Central memory CD4-positive, alpha-beta T cell (primary cell): Measurements from ENCODE around the gene C10orf95.
"Not testable (repeated sequence)": the region's sequence is repeated elsewhere in the genome, so short reads cannot be mapped to it uniquely, and the experiment has no call there.

Experiments
- DNase-seq: peaks from one replicate; pipeline ENCODE4 v3.0.0; 2022

The C10orf95 gene

DNA sequence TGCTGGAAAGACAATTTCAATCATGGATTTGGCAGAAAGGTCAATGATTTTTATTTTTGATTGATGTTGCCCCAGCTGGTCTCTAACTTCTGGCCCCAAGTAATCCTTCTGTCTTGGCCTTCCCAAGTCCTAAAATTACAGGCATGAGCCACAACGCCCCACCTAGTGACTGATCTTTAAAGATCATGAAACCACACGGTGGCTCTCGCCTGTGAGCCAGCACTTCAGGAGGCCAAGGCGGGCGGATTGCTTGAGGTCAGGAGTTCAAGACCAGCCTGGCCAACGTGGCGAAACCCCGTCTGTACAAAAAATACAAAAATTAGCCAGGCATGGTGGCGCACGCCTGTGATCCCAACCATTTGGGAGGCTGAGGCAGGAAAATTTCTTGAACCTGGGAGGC is 12.6 kb upstream of the C10orf95 start:
- no peak for DNase-seq

DNA sequence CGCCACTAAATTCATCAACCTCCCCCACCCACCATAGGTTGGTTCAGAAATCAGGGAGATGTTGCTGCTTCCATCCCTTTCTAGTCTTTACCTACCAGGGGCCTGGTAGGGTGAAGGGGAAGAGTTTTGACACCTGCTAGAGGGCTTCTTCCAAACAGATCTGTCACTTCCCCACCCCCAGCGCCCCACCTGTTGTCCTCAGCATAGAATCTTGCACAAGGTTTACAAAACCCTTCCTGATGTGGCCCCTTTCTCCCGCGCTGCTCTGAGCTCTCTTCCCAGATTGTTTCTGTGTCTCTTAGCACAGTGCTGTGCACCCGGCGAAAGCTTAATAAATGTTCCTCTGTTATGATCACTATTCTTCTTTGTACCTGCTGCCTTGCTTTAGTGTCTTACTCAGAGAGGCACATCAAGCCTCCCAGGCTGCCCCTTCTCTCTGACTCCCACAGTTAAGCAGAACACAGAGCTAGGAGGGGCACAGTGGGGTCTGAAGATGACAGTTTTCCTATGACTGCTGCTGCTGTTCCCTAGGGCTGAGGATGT is 11.2 kb upstream of the C10orf95 start:
- no peak for DNase-seq

GRCh38 chr10:102461187-102462054 is 10.1 kb upstream of the C10orf95 start:
- DNase-seq = peak; percentile 90

DNA sequence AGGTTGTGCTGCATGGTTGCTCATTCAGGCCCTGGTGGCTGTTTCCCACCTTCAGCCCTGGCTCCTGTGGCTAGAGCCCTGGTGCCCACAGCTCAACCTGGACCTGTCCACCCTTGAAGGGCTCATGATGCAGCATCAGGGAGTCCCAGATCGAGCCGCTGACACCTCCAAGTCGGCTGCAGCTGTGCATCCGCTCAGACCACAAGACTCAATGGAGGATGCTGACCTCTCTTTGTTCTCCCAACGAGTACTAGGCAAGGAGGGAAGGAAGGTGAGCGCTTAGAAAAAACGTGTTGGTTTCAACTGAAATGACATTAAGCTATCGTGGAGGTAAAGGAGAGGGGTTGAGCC is 9.5 kb upstream of the C10orf95 start:
- no peak for DNase-seq

GRCh38 chr10:102458656-102459055 is 7.3 kb upstream of the C10orf95 start:
- no peak for DNase-seq

GRCh38 chr10:102457591-102458150 is 6.3 kb upstream of the C10orf95 start:
- no peak for DNase-seq

- DNase-seq = no peak
Measured at GRCh38 chr10:102455893-102456471, 4.6 kb upstream of the C10orf95 start.

- DNase-seq = not testable (repeated sequence)
Measured at GRCh38 chr10:102454662-102455487, 3.5 kb upstream of the C10orf95 start.

DNA sequence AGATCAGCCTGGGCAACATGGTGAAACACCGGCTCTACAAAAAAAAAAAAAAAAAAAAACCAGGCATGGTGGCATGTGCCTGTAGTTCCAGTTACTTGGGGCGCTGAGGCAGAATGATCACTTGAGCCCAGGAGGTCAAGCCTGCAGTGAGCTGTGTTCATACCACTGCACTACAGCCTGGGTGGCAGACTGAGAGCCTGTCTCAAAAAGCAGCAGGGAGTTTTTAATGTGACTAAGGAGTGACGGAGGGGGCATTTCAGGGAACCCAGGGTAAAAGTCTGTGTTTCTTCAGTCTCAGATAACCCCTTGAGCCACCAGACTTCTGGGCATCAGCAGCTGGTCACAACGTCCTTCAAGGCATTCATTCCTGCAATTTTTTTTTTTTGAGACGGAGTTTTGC is 2.2 kb upstream of the C10orf95 start:
- no peak for DNase-seq

- DNase-seq = no peak
Measured at GRCh38 chr10:102452672-102453340, 1.5 kb upstream of the C10orf95 start.

DNA sequence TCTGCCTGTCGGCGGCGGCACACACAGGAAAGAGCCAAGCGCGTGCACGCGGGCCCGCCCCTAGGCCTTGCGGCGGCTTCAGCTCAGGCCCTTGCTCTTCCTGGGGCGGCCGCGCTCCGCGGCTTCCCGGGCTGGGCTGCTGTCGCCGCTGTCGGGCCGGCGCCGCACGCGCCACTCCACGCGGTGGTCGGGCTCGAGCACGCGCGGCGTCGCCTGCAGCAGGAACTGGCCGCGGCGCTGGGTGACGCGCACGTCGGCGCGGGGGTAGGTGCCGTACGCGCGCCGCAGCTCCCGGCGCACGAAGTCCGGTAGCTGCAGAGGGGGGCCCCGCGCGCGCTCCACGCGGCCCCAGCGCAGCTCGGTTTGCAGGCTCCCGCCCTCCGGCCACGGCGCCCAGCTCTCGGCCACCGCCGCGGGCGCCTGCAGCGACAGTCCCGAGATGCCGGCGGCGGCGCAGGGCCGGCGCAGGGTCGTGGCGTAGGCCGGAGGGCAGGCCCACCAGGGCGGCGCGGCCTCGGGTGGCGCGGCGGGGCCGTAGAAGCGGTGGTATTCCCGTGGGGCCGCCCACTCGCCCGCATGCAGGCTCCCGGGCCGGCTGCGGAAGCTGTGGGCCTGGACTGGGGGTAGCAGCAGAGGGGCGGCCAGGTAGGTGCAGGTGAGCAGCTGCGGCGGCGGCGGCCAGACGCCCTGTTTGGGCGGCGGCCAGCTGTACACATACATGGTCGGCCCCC is 804 bp downstream of the C10orf95 start:
- peak; percentile 94 for DNase-seq

DNA sequence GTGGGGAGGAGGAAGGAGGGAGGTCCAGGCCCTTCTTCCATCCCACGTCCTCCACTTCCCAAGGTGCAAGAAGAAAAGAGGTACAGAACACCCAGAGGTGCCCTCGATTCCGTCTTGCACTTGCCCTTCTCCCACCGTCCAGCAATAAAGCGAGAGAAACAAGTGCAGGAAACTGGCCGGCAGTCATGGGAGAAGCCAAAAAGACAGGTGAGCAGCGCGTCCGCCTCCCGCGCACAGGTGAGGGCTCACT is 1.3 kb downstream of the C10orf95 start:
- DNase-seq = no peak

- peak; percentile 83 for DNase-seq
Measured at GRCh38 chr10:102449321-102450123, 1.8 kb downstream of the C10orf95 start.

- DNase-seq = no peak
Measured at GRCh38 chr10:102444851-102445250, 6.5 kb downstream of the C10orf95 start.

GRCh38 chr10:102438374-102438773 is 13.0 kb downstream of the C10orf95 start:
- DNase-seq = no peak

DNA sequence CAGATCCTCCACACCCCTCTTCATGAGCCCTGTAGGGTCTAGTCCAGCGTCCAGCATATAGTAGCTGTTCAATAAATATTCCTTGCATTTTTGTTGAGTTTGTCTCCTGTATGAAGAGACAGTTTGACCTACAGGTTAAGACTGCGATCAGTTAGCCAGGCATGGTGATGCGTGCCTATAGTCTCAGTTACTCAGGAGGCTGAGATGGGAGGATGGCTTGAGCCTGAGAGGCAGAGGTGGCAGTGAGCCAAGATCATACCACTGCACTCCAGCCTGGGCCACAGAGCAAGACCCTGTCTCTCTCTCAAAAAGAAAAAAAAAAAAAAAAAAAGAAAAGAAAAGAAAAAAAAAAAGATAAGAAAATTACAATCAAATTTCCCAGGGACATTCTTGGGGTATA is 13.8 kb downstream of the C10orf95 start:
- DNase-seq = no peak

GRCh38 chr10:102436312-102436711 is 15.0 kb downstream of the C10orf95 start:
- DNase-seq = no peak

DNA sequence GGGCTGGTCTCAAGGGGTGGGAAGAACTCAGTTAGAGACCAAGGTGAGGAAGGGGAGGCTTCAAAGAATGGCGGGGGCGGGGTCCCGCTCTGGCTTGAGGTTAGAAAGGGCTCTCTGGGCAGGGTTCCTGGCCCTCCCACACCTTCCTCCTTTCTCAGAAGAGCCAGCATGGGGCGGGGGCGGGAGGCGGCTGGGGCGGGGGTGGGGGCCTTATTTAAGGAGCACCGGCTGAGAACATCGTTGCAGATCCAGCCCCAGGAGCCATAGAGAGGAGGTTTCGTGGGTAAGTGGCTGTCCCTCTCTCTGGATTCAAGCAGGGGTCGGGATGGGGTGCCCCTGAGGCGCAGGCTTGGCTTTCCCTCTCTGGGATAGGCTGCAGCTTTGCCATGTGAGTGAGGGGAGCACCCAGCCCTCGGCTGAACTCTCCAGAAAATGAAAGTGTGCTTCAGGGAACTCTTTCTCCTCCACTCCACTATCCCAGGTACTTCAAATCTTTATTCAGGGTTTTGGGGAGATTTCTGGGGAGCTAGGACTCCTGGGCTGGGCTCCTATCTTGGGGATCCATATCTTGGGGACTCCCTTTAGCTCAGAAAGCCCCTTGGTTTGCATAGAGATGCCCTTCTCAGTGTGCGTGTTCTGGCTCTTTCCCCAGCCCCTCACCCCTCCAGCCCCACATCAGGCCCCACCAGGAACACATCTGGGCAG is 15.7 kb downstream of the C10orf95 start:
- DNase-seq = no peak

GRCh38 chr10:102435133-102435497 is 16.2 kb downstream of the C10orf95 start:
- no peak for DNase-seq

DNA sequence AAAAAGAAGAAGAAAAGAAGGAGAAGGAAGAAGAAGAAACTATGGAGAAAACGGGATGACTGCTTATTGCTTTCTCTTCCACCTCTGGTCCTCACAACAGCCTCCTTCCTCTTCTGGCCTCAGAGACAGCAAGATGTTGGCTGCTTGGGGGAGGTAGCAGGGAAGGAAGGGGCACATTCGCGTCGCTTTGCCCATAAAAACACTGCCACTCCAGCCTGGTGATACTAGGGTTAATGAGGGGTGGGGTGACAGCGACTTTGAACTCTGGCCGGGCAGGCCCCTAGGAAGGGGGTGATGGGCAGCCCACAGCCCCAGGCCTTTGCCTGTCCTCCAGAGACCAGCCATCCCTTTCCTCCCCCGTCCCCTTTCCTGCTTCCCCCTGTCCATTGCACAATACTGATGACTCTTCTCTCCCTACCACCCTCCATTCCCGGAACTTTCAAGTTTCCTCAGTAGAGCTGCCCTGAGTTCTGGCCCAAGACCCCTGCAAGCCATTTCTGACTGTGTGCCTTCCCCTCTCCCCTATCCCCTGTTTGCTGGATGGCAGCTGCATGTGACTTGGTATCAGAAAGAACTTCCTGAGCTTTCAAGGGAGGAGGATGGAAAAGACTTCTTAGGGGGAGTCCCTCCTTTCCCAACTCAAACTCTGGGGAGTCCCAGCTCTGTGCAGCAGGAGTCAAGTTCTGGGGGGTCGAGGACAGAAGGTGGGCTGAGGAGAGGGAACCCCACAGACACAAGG is 16.8 kb downstream of the C10orf95 start:
- no peak for DNase-seq
